ENCODE results near the gene TGM4. TPM values are rescaled to one million over a fixed set of nuclear protein-coding genes. Genes with fewer than 3 reads are reported as not detected.

TGM4 gene
- total and polyA plus RNA-seq, 9 of the 15 experiments (the other 6 are each of a cell fraction or from before 2014, with no cell fraction given): not detected

DNA sequence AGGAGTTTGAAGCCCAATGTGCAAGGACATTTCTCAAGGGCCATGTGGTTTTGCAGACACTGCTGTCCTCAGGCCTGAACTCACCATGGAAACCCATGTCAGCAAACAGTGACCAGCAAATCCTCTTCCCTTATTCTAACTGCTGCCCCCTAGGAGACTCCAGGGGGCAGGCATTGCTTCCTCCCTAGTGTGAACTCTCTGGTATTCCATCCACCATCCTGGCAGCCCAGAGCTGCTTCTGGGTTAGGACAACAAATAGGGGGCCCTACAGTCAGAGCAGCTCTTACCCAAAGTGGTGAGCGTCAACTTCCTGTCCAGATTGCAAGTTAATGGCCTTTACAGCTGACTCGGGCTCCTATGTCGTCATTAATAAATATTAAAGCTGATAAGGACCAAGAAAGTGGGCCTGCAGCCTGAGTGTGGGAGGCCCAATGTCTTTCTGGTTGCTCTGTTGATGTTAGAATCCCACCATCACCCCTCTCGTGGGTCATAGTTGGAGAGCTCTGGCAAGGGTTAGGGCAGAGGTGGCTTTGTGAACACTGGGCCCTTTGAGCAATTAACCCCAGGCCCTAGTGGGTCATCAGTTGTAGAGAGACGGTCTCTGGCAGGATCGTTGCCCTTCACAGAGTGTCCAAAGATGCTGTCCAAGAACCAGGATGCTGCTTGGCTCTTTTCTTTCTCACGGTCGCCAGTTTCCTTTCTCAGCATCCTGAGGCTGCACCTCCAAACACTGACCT is 41.5 kb downstream of the TGM4 start (continued):
- TF ChIP-seq ZNF717 (CRISPR knock-in tag; IDR thresholded peaks at IDR 0.05) (no peak), JUN (IDR thresholded peaks at IDR 0.05; ENCODE audit: borderline replicate concordance, low read depth, low read length) (no peak), JUN (CRISPR knock-in tag; IDR thresholded peaks at IDR 0.05; ENCODE audit: borderline replicate concordance) (no peak), HCFC1 (IDR thresholded peaks at IDR 0.05; ENCODE audit: low read depth, low read length) (0 out of 2 replicates have a peak, but pooled peaks have one; percentile 4)

GRCh38 chr3:44918087-44918486 is 43.7 kb downstream of the TGM4 start:
- Histone ChIP-seq H2AFZ (ENCODE audit: low read depth, low read length) (no peak overlapping the region), H3K4me2 (ENCODE audit: insufficient read depth, low read length) (no peak overlapping the region), H3K9me3 (replicated peaks; ENCODE audit: control insufficient read depth, insufficient read depth, low read depth, low read length) (no peaks in the 10 kb centered on the region), H3K27me3 (ENCODE audit: control insufficient read depth in 2 of 2, insufficient read depth in 2 of 2, low read length in 2 of 2) (no peaks in the 10 kb centered on the region), H4K20me1 (replicated peaks; ENCODE audit: control insufficient read depth, insufficient read depth, low read length) (no peaks in the 10 kb centered on the region), H3K4me1 (replicated peaks in 1 of 2; ENCODE audit: control insufficient read depth in 2 of 2, insufficient read depth in 2 of 2, low read length in 2 of 2) (no peaks in the 10 kb centered on the region), H3K4me3 (no peak overlapping the region), H3K79me2 (ENCODE audit: control insufficient read depth, insufficient read depth, low read length) (no peaks in the 10 kb centered on the region), H3K9ac (ENCODE audit: insufficient read depth in 1 of 2, low read depth in 2 of 2, low read length in 2 of 2) (no peak overlapping the region), H3K9me1 (ENCODE audit: control insufficient read depth, insufficient read depth, low read length) (no peaks in the 10 kb centered on the region), H3K27ac (ENCODE audit: extremely low read depth, low read depth, low read length) (no peak overlapping the region), H3K36me3 (ENCODE audit: control insufficient read depth, insufficient read depth, low read length) (peaks cover 13% of the 10 kb centered on the region; the same call in 2 of the 3 replicates)
- DNase-seq (ENCODE audit: extremely low read depth in 1 of 4, low spot score in 3 of 4) (no peak), FAIRE-seq (no peak), ATAC-seq (no peak)
- 68% methylated on average over 9 of the region's 12 CpGs for WGBS (ENCODE audit: insufficient coverage, low coverage, missing lambda C conversion rate)
- in situ Hi-C loops (cut with MboI) (no loop called here), intact Hi-C loops (cut with micrococcal nuclease) (loop anchor here (5.0 kb wide), 1 partner anchor 104 kb away; no protein-coding TSS in a partner anchor)
- ChIA-PET POLR2A (interaction anchor here (1.6 kb wide), 1 partner anchor 10 kb away, joined by 5 read pairs; no protein-coding TSS in a partner anchor), CTCF (ENCODE audit: low intra/inter-chr PET ratio) (no interaction called here)
- BruUV-seq (replicated peaks): no TSS peak
- TF ChIP-seq RBM39 (optimal IDR thresholded peaks at IDR 0.05; ENCODE audit: low read depth, low read length) (no peak), POLR2G (IDR thresholded peaks at IDR 0.05; ENCODE audit: low read depth, low read length) (0 out of 2 replicates have a peak, but pooled peaks have one; percentile 28), TBP (optimal IDR thresholded peaks at IDR 0.05; ENCODE audit: low read depth, low read length) (no peak)
- TF ChIP-seq, protein P1, sequence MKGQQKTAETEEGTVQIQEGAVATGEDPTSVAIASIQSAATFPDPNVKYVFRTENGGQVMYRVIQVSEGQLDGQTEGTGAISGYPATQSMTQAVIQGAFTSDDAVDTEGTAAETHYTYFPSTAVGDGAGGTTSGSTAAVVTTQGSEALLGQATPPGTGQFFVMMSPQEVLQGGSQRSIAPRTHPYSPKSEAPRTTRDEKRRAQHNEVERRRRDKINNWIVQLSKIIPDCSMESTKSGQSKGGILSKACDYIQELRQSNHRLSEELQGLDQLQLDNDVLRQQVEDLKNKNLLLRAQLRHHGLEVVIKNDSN (CRISPR knock-in tag; IDR thresholded peaks at IDR 0.05): 0 out of 2 replicates have a peak, but pooled peaks have one; percentile 13
